GM21786 (cell line): ENCODE results near the gene PPP1R12A.
"Not testable (repeated sequence)": the region's sequence is repeated elsewhere in the genome, so short reads cannot be mapped to it uniquely, and the experiment has no call there.

Experiments used
- ATAC-seq: cut with Tn5 transposase; IDR thresholded peaks from one replicate; pipeline ENCODE4 v1.9.1; 2021; ENCODE audit not compliant: unreplicated experiment

Gene PPP1R12A

DNA sequence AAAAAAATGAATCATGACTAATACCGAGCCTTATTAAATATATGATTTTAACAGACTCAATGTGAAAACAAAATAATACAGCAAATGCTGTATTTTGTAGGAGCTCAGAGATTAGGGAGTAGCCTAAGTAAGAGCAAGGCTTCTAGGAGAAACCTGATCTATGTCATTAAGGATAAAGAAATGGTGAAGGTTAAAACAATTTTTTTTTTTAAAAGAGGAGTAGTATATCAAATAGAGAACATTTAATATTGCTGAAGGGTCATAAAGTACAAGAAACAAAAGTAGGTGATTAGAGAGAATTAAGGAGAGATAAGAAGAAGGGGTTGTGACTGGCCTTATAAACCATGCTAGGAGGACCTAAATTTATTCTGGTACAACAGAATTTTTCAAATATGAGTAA is 39.1 kb downstream of the PPP1R12A start:
- ATAC-seq, result no peak

DNA sequence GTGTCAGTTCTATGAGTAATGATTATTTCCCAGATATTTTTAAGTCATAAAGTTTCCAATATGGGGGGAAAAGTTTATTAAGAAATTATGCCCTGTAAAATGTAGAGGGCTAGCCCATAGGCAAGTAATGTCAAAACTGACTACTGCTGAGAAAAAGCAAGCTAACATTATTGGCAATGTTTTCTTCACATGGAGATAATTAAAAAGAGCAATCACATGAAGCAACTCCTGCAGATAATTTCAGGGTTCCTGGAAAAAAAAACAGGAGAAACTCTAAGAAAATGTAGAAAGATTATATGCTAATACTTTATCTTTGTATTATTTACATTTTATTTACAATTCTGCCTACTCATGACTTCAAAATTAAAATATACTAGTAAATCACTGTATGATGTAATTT is 39.8 kb downstream of the PPP1R12A start:
- no peak for ATAC-seq

DNA sequence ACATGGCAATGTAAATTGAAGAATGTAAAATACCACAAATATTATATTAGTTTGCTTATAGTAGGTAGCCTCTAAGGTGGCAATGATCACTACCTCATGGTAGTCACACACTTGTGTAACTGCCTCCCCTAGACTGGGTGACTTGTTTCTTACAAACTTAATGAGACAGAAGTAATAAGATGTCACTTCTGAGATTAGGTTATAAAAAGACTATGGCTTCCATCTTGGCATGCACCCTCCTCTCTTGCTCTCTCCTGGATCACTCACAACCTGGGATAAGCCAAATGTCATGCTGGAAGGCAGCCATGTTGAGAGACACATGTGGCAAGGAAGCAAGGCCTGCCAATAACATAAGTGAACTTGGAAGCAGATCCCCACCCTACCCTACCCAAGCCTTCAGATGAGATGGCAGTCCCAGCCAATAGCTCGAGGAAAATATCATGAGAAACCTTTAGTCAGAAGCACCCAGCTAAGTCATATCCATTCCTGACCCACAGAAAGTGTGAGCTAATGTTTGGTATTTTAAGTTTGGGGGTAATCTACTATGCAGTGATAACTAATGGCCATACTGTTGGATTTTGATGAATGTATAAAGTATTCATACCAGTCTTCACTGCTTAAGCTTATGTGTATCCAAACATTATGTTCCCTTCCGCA is 43.3 kb downstream of the PPP1R12A start:
- ATAC-seq, result no peak

DNA sequence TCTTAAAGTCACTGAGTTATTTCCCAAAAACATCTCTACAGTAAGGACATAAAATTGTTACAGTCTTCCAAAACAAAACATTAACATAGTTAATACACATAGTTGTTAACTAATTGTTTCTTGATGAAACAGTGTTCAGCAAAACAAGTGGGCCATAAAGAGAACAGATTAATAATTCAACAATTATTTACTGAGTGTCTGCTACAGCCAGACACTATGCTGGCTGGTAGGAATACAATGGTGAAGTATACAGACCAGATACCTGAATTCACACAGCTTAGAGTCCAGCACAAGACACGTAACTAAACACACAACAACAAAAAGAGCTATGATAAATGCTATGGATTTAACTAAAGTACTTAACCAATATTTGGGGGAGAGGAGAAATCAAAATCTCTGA is 47.0 kb downstream of the PPP1R12A start:
- no peak for ATAC-seq

DNA sequence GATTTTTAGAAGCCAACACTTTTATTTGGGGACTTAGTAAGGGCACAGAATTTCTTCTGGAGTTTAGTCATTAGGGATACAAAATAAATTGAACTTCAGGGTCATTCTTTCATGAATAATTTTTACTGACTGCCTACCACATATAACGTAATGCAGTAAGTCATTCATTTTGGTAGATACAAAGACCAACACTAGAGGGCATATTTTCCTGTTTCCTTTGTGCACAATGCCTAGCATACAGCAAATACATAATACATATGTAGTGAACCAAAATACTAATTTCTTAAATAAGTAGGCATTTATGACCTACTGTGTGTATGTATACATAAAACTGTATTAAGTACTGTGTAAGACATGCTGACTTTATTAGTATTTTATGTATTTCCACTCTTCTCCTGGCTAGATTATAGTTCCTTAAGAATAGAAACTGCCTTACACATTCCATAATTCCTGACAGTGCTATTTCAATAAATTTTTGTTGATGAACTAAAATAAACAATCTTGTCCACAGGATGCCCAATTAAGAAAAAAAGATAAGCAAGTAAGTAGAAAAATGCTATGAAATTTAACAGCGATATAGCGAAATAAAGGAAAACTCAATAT is 47.9 kb downstream of the PPP1R12A start:
- no peak for ATAC-seq

DNA sequence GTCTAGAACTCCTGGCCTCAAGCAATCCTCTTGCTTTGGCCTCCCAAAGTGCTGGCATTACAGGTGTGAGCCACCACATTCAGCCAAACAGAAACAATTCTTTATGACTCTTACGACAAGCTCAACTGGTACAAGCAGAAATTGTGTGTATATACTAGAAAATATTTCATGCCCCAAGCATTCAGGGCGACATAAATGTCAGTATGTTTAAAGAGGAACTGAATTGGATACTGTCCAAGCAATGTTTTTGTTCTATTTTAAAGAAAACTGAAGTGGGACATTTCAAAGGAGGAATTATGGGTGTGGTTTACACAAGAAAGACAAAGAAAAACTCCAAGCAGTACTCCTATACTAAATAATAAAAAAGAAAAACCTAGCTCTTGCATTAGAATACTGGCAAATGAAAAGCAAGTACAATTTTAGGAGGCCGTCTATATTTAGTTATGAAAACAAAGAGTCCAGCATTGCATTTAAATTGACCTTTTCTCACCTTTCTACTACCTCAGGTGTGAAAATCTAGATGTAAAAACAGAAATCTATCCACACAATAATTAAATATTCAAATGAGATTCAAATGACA is 48.9 kb downstream of the PPP1R12A start:
- ATAC-seq, result no peak

- ATAC-seq, result no peak
Observed at GRCh38 chr12:79884401-79885006, 50.4 kb downstream of the PPP1R12A start.

- ATAC-seq, result no peak
Observed at GRCh38 chr12:79883216-79883615, 51.7 kb downstream of the PPP1R12A start.

GRCh38 chr12:79881351-79881750 is 53.5 kb downstream of the PPP1R12A start:
- ATAC-seq, result no peak

DNA sequence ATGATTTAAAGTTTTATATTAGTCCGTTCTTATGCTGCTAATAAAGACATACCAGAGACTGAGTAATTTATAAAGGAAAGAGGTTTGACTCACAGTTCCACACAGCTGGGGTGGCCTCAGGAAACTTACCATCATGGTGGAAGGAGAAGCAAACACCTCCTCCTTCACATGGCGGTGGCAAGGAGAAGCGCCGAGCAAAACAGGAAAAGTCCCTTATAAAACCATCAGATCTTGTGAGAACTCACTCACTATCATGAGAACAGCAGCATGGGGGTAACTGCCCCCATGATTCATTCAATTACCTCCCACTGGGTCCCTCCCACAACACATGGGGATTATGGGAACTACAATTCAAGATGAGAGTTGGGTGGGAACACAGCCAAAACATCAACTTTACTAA is 56.4 kb downstream of the PPP1R12A start:
- ATAC-seq, result not testable (repeated sequence)

- ATAC-seq, result no peak
Observed at GRCh38 chr12:79877246-79877645, 57.7 kb downstream of the PPP1R12A start.

DNA sequence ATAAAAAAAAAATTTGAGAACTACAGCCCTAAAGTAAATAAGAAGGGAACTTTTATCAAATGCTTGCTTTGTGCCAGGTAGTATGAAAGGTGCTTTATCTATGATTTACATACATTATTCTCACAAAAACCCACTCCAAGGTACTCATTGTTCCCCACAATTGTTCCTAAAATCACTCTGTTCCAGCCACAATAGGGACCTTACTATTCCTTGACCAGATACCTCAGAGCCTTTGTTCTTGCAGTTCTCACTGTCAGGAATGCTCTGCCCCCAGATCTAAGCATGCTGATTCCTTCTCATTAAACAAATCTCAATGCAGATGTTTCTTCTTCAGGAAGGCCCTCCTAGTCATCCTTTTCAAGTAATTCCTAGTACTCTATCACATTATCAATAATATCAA is 60.2 kb downstream of the PPP1R12A start:
- no peak for ATAC-seq

DNA sequence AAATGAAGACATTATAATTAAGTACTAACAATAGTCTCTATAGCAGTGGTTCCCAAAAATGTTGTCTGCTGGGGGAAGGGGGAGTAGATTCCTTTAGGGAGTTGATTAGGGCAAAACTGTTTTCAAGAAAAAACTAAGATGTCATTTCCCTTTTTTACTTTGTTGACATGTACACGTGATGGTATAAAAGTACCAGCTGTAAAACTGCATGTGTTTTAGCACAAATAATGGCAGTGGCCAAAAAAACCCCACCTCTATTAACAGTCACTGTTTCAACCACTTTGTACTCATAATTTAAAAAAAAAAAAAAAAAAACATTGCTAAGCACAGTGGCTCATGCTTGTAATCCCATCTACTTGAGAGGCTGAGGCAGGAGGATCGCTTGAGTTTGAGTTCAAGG is 61.7 kb downstream of the PPP1R12A start:
- peak; percentile 65 for ATAC-seq

DNA sequence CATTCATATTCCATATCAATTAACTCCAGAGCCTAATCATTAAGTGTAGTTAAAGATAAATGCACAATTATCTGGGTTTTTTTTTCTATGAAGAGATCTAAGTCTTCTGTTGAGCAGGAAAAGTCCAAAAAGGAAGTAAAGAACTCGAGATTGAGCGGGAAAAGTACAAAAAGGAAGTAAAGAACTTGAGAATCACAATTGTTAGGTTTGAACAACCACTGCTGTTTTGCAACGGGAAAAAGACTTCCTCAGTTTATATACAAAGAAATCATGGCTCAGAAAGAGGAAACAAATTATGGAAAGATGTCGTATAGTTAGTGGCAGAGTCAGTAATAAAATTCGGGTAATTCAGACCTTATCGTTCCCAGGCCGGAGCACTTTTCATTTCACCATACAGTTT is 63.3 kb downstream of the PPP1R12A start:
- no peak for ATAC-seq

DNA sequence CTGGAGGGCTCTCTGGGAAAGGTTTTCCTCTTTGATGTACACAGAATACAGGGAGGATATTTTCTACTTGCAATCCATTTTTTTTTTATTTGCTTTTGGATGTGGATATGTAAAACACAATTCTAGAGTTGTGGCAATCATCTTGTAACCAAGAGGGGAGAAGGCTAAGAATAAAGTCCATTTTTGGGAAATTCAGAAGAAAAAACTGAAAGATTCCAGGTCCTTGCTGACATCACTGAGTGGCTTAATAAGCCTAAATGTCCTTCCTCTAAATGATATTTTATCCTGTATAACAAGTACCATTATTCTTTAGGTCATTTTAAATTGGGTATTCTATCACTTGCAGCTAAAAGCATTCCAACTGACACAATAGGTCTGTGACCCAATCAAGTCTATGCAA is 64.0 kb downstream of the PPP1R12A start:
- no peak for ATAC-seq

DNA sequence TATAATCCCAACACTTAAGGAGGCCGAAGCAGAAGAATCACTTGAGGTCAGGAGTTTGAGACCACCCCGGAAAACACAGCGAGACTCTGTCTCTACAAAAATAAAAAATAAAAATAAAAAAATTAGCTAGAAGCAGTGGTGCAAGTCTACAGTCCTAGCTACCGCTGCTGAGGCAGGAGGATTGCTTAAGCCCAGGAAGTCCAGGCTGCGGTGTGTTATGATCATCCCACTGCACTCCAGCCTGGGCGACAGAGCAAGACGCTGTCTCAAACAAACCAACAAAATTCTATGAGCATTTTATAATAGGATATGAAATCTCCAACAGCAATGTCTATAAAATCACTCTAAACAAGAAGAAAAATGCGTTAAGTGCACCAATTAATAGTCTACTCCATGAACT is 75.3 kb downstream of the PPP1R12A start:
- no peak for ATAC-seq

DNA sequence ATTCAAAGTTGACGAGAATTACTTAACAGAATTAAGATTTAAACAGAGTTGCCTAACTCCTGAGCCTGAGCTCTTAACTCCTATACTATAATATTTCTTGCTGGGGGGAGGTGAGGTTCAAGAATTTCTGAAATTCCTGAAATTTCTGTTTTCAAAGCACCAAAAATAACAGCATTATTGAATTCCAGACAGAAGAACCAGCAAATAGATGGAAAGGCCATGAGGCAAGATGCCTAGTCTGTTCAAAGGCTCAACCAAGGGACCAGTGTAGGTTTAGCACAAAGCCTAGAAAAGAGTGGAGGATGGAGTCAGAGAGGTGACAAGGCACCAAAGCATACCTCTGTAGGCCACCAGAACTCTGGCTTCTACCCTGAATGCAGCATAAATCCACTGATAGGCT is 76.4 kb downstream of the PPP1R12A start:
- ATAC-seq, result no peak

DNA sequence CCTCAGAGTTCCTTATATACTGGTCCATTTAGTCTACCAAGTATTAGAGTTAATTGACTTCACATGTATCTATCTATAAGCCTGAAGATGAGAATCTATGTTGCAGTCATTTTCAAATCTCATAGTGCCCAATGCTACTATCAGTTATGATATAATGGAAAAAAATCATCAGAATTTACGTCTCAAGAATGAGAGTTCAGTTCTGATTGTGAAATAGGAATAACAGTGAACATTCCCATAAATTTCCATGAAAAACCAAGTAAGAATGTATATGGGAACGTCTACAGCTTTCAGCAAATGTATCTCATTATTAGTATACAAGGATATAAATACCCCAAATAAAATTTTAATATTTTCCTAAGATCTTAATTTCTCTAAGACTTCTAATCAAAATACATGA is 77.2 kb downstream of the PPP1R12A start:
- no peak for ATAC-seq

DNA sequence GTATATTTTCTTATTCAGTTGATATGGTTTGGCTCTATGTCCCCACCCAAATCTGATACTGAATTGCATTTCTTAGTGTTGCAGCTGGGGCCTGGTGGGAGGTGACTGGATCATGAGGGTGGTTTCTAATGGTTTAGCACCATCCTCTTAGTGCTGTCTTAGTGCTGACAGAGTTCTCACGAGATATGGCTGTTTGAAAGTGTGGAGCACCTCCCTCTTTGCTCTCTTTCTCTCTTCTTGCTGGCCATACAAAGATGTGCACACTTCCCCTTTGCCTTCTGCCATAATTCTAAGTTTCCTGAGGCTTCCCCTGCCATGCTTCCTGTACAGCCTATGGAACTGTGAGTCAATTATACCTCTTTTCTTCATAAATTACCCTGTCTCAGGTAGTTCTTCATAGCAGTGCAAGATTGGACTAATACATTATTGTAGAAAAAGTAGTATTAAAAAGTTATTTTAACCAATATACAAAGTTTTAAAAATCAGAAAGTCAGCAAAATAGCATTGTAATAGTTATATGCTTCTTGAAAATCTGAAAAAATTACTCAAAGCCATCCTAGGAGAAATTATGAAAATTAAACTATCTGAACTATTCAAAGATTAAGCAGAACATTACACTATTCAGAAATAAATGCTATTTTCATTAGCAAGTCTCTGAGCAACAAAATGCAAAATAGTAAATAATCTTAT is 84.1 kb downstream of the PPP1R12A start:
- no peak for ATAC-seq

GRCh38 chr12:79848339-79848738 is 86.6 kb downstream of the PPP1R12A start:
- no peak for ATAC-seq

DNA sequence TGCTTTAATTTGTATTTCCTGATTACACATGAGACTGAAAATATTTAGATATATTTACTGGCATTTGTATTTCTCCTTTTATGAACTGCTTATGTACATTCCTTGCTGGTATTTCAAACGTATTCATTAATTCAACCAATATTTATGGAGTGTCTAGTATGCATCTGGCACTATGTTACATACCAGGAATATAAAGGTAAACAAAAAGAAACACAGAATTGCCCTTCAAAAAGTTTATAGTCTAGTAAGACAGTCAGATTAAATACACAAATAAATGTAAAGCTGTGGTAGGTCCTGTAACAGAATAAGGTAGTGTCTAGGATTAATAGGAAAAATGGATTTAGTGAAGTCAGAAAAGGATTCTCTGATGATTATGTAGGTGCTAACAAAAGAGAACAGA is 87.5 kb downstream of the PPP1R12A start:
- ATAC-seq, result no peak

DNA sequence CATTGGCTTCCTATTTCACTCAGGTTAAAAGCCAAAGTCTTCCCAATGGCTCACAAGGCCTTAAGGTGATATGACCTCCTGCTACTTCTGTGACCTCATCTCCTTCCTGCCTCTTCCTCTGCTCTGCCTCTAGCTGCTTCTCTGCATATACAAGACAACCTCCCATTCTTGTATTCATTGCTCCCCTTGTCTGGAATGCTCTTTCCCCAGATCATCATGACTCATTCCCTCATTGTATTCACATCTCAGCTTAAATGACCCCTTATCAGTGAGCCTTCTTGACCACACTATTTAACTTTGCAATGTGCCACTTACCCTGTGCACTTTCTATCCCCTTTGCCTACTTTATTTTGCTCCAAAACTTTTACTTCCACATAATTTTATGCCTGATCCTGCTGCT is 90.2 kb downstream of the PPP1R12A start:
- ATAC-seq, result no peak
